PFSK-1 (cell line): Measurements from ENCODE around the gene APOBR.

Source experiments
- POLR2AphosphoS5 ChIP-seq: IDR thresholded peaks from 2 replicates; pipeline ENCODE4 v1.6.1; 2012; ENCODE audit warnings: low read depth, mild to moderate bottlenecking, control low read depth, low read length, moderate library complexity
- REST ChIP-seq, 2 experiments: IDR thresholded peaks; 2 replicates each; pipeline versions ENCODE4 v1.6.1 to v1.8.0; 2011 to 2012; ENCODE audit warnings: low read depth in 2 of 2, low read length in 2 of 2, control low read depth in 1 of 2, inconsistent platforms in 1 of 2, mild to moderate bottlenecking in 1 of 2, moderate library complexity in 1 of 2; ENCODE audit not compliant: insufficient read depth in 1 of 2
- SIN3A ChIP-seq: IDR thresholded peaks from 2 replicates; pipeline ENCODE4 v1.6.1; 2012; ENCODE audit warnings: mild to moderate bottlenecking, low read length, moderate library complexity, borderline replicate concordance; ENCODE audit not compliant: insufficient read depth
- TAF1 ChIP-seq: IDR thresholded peaks from 2 replicates; pipeline ENCODE4 v1.6.1; 2012; ENCODE audit warnings: low read length, control low read depth, borderline replicate concordance; ENCODE audit not compliant: insufficient read depth

- TF ChIP-seq POLR2AphosphoS5 (no peak), TAF1 (no peak), SIN3A (no peak), REST (IDR thresholded peaks at IDR 0.05; ENCODE audit: insufficient read depth in 1 of 2, low read depth in 2 of 2, low read length in 2 of 2) (no peak)
These were observed 19.8 kb downstream of the APOBR start for GRCh38 chr16:28514246-28514645.
